ENCODE results near the gene ARRDC2. TPM values are rescaled to one million over a fixed set of nuclear protein-coding genes. Genes with fewer than 3 reads are reported as not detected.
"Not testable (repeated sequence)": the region's sequence is repeated elsewhere in the genome, so short reads cannot be mapped to it uniquely, and the experiment has no call there.

ARRDC2 gene
- total RNA-seq, 4 donors from 2014 or later = 26.8 to 94.9 (median 29.4) TPM

- no peak for DNase-seq
- TF ChIP-seq CTCF (IDR thresholded peaks at IDR 0.05) (no peak), POLR2A (IDR thresholded peaks at IDR 0.05) (no peak)
- Histone ChIP-seq H3K9me3 (no peaks in the 10 kb centered on the region), H3K36me3 (no peaks in the 10 kb centered on the region), H3K27me3 (no peaks in the 10 kb centered on the region), H3K4me3 (no peak overlapping the region), H3K27ac (no peak overlapping the region), H3K4me1 (no peaks in the 10 kb centered on the region)
These were observed 22.7 kb upstream of the ARRDC2 start for GRCh38 chr19:17985037-17985818.

GRCh38 chr19:17986569-17986968 lies 21.4 kb upstream of the ARRDC2 start:
- not testable (repeated sequence) for H3K4me1 ChIP-seq, H3K4me3 ChIP-seq, H3K27me3 ChIP-seq, H3K9me3 ChIP-seq, H3K36me3 ChIP-seq, H3K27ac ChIP-seq, DNase-seq

GRCh38 chr19:17988161-17988560 lies 19.8 kb upstream of the ARRDC2 start:
- no peaks in the 10 kb centered on the region for H3K4me1 ChIP-seq
- H3K9me3 ChIP-seq = no peaks in the 10 kb centered on the region
- no peaks in the 10 kb centered on the region for H3K27me3 ChIP-seq
- no peak overlapping the region for H3K27ac ChIP-seq
- no peak for TF ChIP-seq CTCF (IDR thresholded peaks at IDR 0.05)
- no peak for TF ChIP-seq POLR2A (IDR thresholded peaks at IDR 0.05)
- H3K36me3 ChIP-seq = no peaks in the 10 kb centered on the region
- no peak for DNase-seq
- no peak overlapping the region for H3K4me3 ChIP-seq

- Histone ChIP-seq H3K27ac (no peak overlapping the region), H3K4me1 (no peaks in the 10 kb centered on the region), H3K4me3 (no peak overlapping the region), H3K9me3 (no peaks in the 10 kb centered on the region), H3K27me3 (no peaks in the 10 kb centered on the region), H3K36me3 (no peaks in the 10 kb centered on the region)
- TF ChIP-seq POLR2A (IDR thresholded peaks at IDR 0.05) (no peak), CTCF (IDR thresholded peaks at IDR 0.05) (no peak)
- no peak for DNase-seq
These were observed 18.4 kb upstream of the ARRDC2 start for GRCh38 chr19:17989425-17990094.

GRCh38 chr19:17993076-17993813 lies 14.7 kb upstream of the ARRDC2 start:
- Histone ChIP-seq H3K27me3 (no peaks in the 10 kb centered on the region), H3K4me1 (no peaks in the 10 kb centered on the region), H3K4me3 (no peak overlapping the region), H3K27ac (no peak overlapping the region), H3K36me3 (no peaks in the 10 kb centered on the region), H3K9me3 (no peaks in the 10 kb centered on the region)
- no peak for TF ChIP-seq POLR2A (IDR thresholded peaks at IDR 0.05)
- no peak for TF ChIP-seq CTCF (IDR thresholded peaks at IDR 0.05)
- no peak for DNase-seq
